Renal pelvis (tissue), 12 donors: ENCODE measurements around the gene SOX15. TPM values are rescaled to one million over a fixed set of nuclear protein-coding genes. Genes with fewer than 3 reads are reported as not detected.
"Not testable (repeated sequence)": the region's sequence is repeated elsewhere in the genome, so short reads cannot be mapped to it uniquely, and the experiment has no call there.

Experiments used
- DNase-seq: peaks from one replicate; pipeline ENCODE4 v3.0.0-alpha.2; 2013
- long read RNA-seq, 16 experiments: transcript quantifications; one replicate each; lab custom pipeline, GENCODE V29; 2026
- polyA plus RNA-seq, 3 donors: library from polyadenylated mRNA; unstranded; fragments of 120-200 nt; gene quantifications; one replicate each; pipeline ENCODE4 v1.2.1, GENCODE V29; 2013; ENCODE audit not compliant: insufficient read length in 3 of 3

SOX15 gene
- 1 to 10 TPM; 3.7 to 4.9 (median 3.8) TPM for polyA plus RNA-seq
- long read RNA-seq, donor 1, partial matches to known transcripts: 0 of 3 reads
- long read RNA-seq, donor 1, other reads (novel, unspliced or antisense): 0 of 3 reads
- long read RNA-seq, donor 2, transcript SOX15-201 (2 exons, 1,396 nt): major isoform, 6 of 10 reads
- long read RNA-seq, donor 2, partial matches to known transcripts: 0 of 10 reads
- long read RNA-seq, donor 2, other reads (novel, unspliced or antisense): 0 of 10 reads
- long read RNA-seq, donor 3, partial matches to known transcripts: 0 of 3 reads
- long read RNA-seq, donor 3, other reads (novel, unspliced or antisense): 0 of 3 reads
- long read RNA-seq, donor 4, transcript SOX15-201 (2 exons, 1,396 nt): major isoform, 8 of 9 reads
- long read RNA-seq, donor 4, partial matches to known transcripts: 0 of 9 reads
- long read RNA-seq, donor 4, other reads (novel, unspliced or antisense): 0 of 9 reads
- long read RNA-seq, donor 5, transcript SOX15-201 (2 exons, 1,396 nt): major isoform, 6 of 6 reads
- long read RNA-seq, donor 5, partial matches to known transcripts: 0 of 6 reads
- long read RNA-seq, donor 5, other reads (novel, unspliced or antisense): 0 of 6 reads
- long read RNA-seq, donor 6, transcript SOX15-201 (2 exons, 1,396 nt): major isoform, 7 of 7 reads
- long read RNA-seq, donor 6, partial matches to known transcripts: 0 of 7 reads
- long read RNA-seq, donor 6, other reads (novel, unspliced or antisense): 0 of 7 reads
- long read RNA-seq, donor 7, transcript SOX15-201 (2 exons, 1,396 nt): major isoform, 7 of 7 reads
- long read RNA-seq, donor 7, partial matches to known transcripts: 0 of 7 reads
- long read RNA-seq, donor 7, other reads (novel, unspliced or antisense): 0 of 7 reads
- long read RNA-seq, donor 8, transcript SOX15-201 (2 exons, 1,396 nt): major isoform, 11 of 12 reads
- long read RNA-seq, donor 8, partial matches to known transcripts: 0 of 12 reads
- long read RNA-seq, donor 8, other reads (novel, unspliced or antisense): 0 of 12 reads
- long read RNA-seq, donor 9, transcript SOX15-201 (2 exons, 1,396 nt): major isoform, 10 of 13 reads
- long read RNA-seq, donor 9, partial matches to known transcripts: 0 of 13 reads
- long read RNA-seq, donor 9, other reads (novel, unspliced or antisense): 0 of 13 reads
- long read RNA-seq, donor 10, transcript SOX15-201 (2 exons, 1,396 nt): major isoform, 6 of 7 reads
- long read RNA-seq, donor 10, partial matches to known transcripts: 0 of 7 reads
- long read RNA-seq, donor 10, other reads (novel, unspliced or antisense): 0 of 7 reads
- long read RNA-seq, donor 11, transcript SOX15-201 (2 exons, 1,396 nt): major isoform, 6 of 8 reads
- long read RNA-seq, donor 11, partial matches to known transcripts: 0 of 8 reads
- long read RNA-seq, donor 11, other reads (novel, unspliced or antisense): 0 of 8 reads
- long read RNA-seq, donor 12, partial matches to known transcripts: 0 of 5 reads
- long read RNA-seq, donor 12, other reads (novel, unspliced or antisense): 0 of 5 reads
- long read RNA-seq, donor 13, transcript SOX15-201 (2 exons, 1,396 nt): major isoform, 5 of 7 reads
- long read RNA-seq, donor 13, partial matches to known transcripts: 0 of 7 reads
- long read RNA-seq, donor 13, other reads (novel, unspliced or antisense): 0 of 7 reads
- long read RNA-seq, donor 14: 0 reads
- long read RNA-seq, donor 15: 0 reads
- long read RNA-seq, donor 16, transcript SOX15-201 (2 exons, 1,396 nt): major isoform, 7 of 7 reads
- long read RNA-seq, donor 16, partial matches to known transcripts: 0 of 7 reads
- long read RNA-seq, donor 16, other reads (novel, unspliced or antisense): 0 of 7 reads

- no peak for DNase-seq
Observed at GRCh38 chr17:7589891-7590691, at the start of gene SOX15. Gene SOX15, minus strand, starts transcription at chr17:7590094. Its CDS starts 418 bp downstream, at chr17:7589676.

- DNase-seq: no peak
Observed at GRCh38 chr17:7636163-7636562, 46.3 kb upstream of the SOX15 start.

GRCh38 chr17:7634384-7634783 is 44.5 kb upstream of the SOX15 start:
- DNase-seq: peak; percentile 79

GRCh38 chr17:7633093-7633492 is 43.2 kb upstream of the SOX15 start:
- no peak for DNase-seq

- no peak for DNase-seq
Observed at GRCh38 chr17:7632492-7632894, 42.6 kb upstream of the SOX15 start.

- DNase-seq: no peak
Observed at GRCh38 chr17:7631398-7632380, 41.8 kb upstream of the SOX15 start.

- DNase-seq: no peak
Observed at GRCh38 chr17:7629939-7630571, 40.2 kb upstream of the SOX15 start, which contains the start of gene SHBG. Gene SHBG, plus strand, starts transcription at chr17:7630135. Its CDS starts 38 bp downstream, at chr17:7630173.

- DNase-seq: peak; percentile 94
Observed at GRCh38 chr17:7627250-7628121, 37.6 kb upstream of the SOX15 start, which contains the start of gene SAT2. Gene SAT2, minus strand, starts transcription at chr17:7627821. Its CDS starts 186 bp downstream, at chr17:7627635.

GRCh38 chr17:7626956-7627249 is 37.0 kb upstream of the SOX15 start:
- DNase-seq: no peak

GRCh38 chr17:7626307-7626706 is 36.4 kb upstream of the SOX15 start:
- DNase-seq: no peak

GRCh38 chr17:7625749-7626148 is 35.9 kb upstream of the SOX15 start:
- not testable (repeated sequence) for DNase-seq

- no peak for DNase-seq
Observed at GRCh38 chr17:7623661-7624060, 33.8 kb upstream of the SOX15 start.

GRCh38 chr17:7620835-7621234 is 30.9 kb upstream of the SOX15 start:
- DNase-seq: no peak

GRCh38 chr17:7618608-7619007 is 28.7 kb upstream of the SOX15 start:
- no peak for DNase-seq

- DNase-seq: no peak
Observed at GRCh38 chr17:7615265-7615747, 25.4 kb upstream of the SOX15 start.

- peak; percentile 100 for DNase-seq
Observed at GRCh38 chr17:7614425-7615264, 24.8 kb upstream of the SOX15 start, which contains the start of gene FXR2. Gene FXR2, minus strand, starts transcription at chr17:7614897. Its CDS starts 365 bp downstream, at chr17:7614532.
